HepG2 (cell line): ENCODE results near the gene STAT6. TPM values are rescaled to one million over a fixed set of nuclear protein-coding genes. Genes with fewer than 3 reads are reported as not detected.

Source experiments
- HOXD1 ChIP-seq: sonication (generic); formaldehyde crosslinking; IDR thresholded peaks from 2 replicates; pipeline ENCODE4 v1.5.0; 2020; ENCODE audit warnings: missing genetic modification reagents
- KLF11 ChIP-seq: IDR thresholded peaks from 2 replicates; pipeline ENCODE4 v1.6.1; 2016; ENCODE audit warnings: missing compliant biosample characterization
- KMT2A ChIP-seq: sonication (generic); formaldehyde crosslinking; IDR thresholded peaks from 2 replicates; pipeline ENCODE4 v1.4.0; 2020; ENCODE audit warnings: missing genetic modification reagents
- MBD4 ChIP-seq: IDR thresholded peaks from 2 replicates; pipeline ENCODE4 v1.6.1; 2012; ENCODE audit warnings: low read length, inconsistent platforms, borderline replicate concordance
- MBNL3 ChIP-seq: fragments of 250-450 bp; sonication (Bioruptor Pico); conservative IDR thresholded peaks from 2 replicates; pipeline ENCODE4 v1.8.0; 2022; ENCODE audit warnings: mild to moderate bottlenecking, inconsistent platforms
- NR2C2 ChIP-seq: sonication (generic); formaldehyde crosslinking; IDR thresholded peaks from 2 replicates; pipeline ENCODE4 v1.4.0; 2020; ENCODE audit warnings: missing genetic modification reagents, mild to moderate bottlenecking, moderate library complexity, borderline replicate concordance
- SMAD3 ChIP-seq: sonication (generic); formaldehyde crosslinking; IDR thresholded peaks from 2 replicates; pipeline ENCODE4 v1.4.0; 2020; ENCODE audit warnings: missing genetic modification reagents
- SMARCE1 ChIP-seq: fragments of 450-650 bp; IDR thresholded peaks from 2 replicates; pipeline ENCODE4 v1.6.1; 2017; ENCODE audit warnings: borderline replicate concordance
- SRF ChIP-seq: IDR thresholded peaks from 2 replicates; pipeline ENCODE4 v1.6.1; 2011; ENCODE audit warnings: mild to moderate bottlenecking, low read depth, low read length, moderate library complexity
- ZMYM3 ChIP-seq: sonication (generic); formaldehyde crosslinking; IDR thresholded peaks from 2 replicates; pipeline ENCODE4 v1.5.1; 2020; ENCODE audit warnings: mild to moderate bottlenecking, missing genetic modification reagents
- ZNF652 ChIP-seq: IDR thresholded peaks from 2 replicates; pipeline ENCODE4 v1.6.1; 2016; ENCODE audit warnings: low read depth, borderline replicate concordance
- ZNF781 ChIP-seq: sonication (generic); formaldehyde crosslinking; IDR thresholded peaks from 2 replicates; pipeline ENCODE4 v1.5.1; 2020; ENCODE audit warnings: borderline replicate concordance, mild to moderate bottlenecking, missing genetic modification reagents; ENCODE audit errors: not compliant biosample characterization
- polyA plus RNA-seq, 8 experiments: library from polyadenylated mRNA; depleted of rRNA in 3 of 8; stranded (reverse) in 7 of 8; unstranded in 1 of 8; fragments of >200 nt; fragmentation: Illumina TruSeq in 4 of 8; extraction: Trizol in 4 of 8; gene quantifications; 2 replicates each; pipeline versions ENCODE4 v1.2.1 to v1.2.3, GENCODE V29; 2011 to 2016; ENCODE audit warnings: low read depth in 4 of 8, missing spikeins in 1 of 8, mixed read lengths in 1 of 8; ENCODE audit not compliant: insufficient read depth in 1 of 8
- total RNA-seq, 5 experiments: library from RNA; depleted of rRNA; stranded (reverse); fragments of >200 nt; fragmentation: Illumina TruSeq; extraction: Trizol; gene quantifications; 2 replicates each; pipeline ENCODE4 v1.2.3, GENCODE V29; 2016; ENCODE audit warnings: low read depth in 1 of 5
- TF ChIP-seq, protein P1 (sequence below): sonication (generic); formaldehyde crosslinking; IDR thresholded peaks from 2 replicates; pipeline ENCODE4 v1.8.1; 2023; ENCODE audit warnings: missing genetic modification reagents, mild to moderate bottlenecking, borderline replicate concordance
- TF ChIP-seq, protein P2 (sequence below): sonication (generic); IDR thresholded peaks from 2 replicates; pipeline ENCODE4 v1.6.1; 2016; ENCODE audit warnings: low read depth, borderline replicate concordance
- TF ChIP-seq, protein P3 (sequence below): sonication (generic); formaldehyde crosslinking; IDR thresholded peaks from 2 replicates; pipeline ENCODE4 v1.5.1; 2020; ENCODE audit warnings: missing genetic modification reagents, mild to moderate bottlenecking, borderline replicate concordance
- TF ChIP-seq, protein P4 (sequence below): sonication (generic); formaldehyde crosslinking; IDR thresholded peaks from 2 replicates; pipeline ENCODE4 v1.9.0; 2021; ENCODE audit warnings: missing genetic modification reagents, borderline replicate concordance
- TF ChIP-seq, protein P5 (sequence below): sonication (generic); formaldehyde crosslinking; conservative IDR thresholded peaks from 2 replicates; pipeline ENCODE4 v1.4.0; 2020; ENCODE audit warnings: mild to moderate bottlenecking, missing genetic modification reagents, moderate library complexity
- TF ChIP-seq, protein P6 (sequence below): sonication (generic); formaldehyde crosslinking; IDR thresholded peaks from 2 replicates; pipeline ENCODE4 v1.4.0; 2020; ENCODE audit warnings: mild to moderate bottlenecking, missing genetic modification reagents

Gene STAT6
- total and polyA plus RNA-seq, 2 of the 13 experiments (the other 11 are each of a cell fraction or from before 2014, with no cell fraction given): 28.0 to 62.2 TPM

DNA sequence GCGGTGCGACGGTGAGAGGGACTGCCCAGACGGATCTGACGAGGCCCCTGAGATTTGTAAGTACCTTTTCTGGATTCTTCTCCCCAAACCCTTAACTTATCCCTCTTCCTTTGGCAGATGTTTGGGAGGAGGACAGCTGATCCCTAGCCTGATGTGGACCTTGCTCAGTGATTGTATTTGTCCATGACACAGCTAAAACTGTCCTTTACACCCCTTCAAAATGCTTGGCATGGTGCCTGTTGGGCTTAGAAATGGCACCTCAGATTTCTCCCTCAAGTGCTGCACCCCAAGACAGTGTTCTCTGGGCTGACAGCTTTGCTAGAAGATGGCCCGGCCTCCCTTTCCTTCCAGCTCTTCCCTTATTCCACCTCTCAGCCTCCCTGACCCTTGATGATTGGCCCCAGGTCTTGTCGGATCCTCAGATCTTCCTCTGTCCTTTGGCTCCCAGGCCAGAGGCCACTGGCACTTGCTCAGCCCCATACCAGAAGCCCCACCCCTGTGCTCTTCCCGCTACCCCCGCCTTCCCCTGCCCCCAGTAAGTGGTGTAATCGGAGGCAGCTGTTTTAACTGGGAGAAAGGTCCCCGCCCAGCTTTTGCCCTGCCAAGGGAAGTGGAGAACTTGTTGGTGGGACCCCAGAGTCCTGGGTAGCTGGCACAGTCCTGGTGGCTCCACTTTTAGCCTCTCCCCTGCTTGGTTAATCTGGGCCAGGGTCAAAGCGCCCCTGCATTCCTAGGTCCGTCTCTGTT, 27.5 kb upstream of the STAT6 start (continued):
- TF ChIP-seq, protein P1, sequence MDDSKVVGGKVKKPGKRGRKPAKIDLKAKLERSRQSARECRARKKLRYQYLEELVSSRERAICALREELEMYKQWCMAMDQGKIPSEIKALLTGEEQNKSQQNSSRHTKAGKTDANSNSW: no peak
- TF ChIP-seq, protein P2, sequence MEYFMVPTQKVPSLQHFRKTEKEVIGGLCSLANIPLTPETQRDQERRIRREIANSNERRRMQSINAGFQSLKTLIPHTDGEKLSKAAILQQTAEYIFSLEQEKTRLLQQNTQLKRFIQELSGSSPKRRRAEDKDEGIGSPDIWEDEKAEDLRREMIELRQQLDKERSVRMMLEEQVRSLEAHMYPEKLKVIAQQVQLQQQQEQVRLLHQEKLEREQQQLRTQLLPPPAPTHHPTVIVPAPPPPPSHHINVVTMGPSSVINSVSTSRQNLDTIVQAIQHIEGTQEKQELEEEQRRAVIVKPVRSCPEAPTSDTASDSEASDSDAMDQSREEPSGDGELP: peak; percentile 85
- TF ChIP-seq KLF11 (no peak), ZNF652 (no peak), SRF (no peak), KMT2A (CRISPR knock-in tag) (no peak), SMARCE1 (no peak), MBD4 (no peak), ZMYM3 (CRISPR knock-in tag) (no peak), HOXD1 (CRISPR knock-in tag) (no peak), MBNL3 (CRISPR knock-in tag) (no peak), SMAD3 (0 out of 2 replicates have a peak, but pooled peaks have one; percentile 60), ZNF781 (no peak), NR2C2 (CRISPR knock-in tag) (peak; percentile 62; the same call in 1 of the 2 replicates)
- TF ChIP-seq, protein P3, sequence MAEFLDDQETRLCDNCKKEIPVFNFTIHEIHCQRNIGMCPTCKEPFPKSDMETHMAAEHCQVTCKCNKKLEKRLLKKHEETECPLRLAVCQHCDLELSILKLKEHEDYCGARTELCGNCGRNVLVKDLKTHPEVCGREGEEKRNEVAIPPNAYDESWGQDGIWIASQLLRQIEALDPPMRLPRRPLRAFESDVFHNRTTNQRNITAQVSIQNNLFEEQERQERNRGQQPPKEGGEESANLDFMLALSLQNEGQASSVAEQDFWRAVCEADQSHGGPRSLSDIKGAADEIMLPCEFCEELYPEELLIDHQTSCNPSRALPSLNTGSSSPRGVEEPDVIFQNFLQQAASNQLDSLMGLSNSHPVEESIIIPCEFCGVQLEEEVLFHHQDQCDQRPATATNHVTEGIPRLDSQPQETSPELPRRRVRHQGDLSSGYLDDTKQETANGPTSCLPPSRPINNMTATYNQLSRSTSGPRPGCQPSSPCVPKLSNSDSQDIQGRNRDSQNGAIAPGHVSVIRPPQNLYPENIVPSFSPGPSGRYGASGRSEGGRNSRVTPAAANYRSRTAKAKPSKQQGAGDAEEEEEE (CRISPR knock-in tag): no peak
- TF ChIP-seq, protein P4, sequence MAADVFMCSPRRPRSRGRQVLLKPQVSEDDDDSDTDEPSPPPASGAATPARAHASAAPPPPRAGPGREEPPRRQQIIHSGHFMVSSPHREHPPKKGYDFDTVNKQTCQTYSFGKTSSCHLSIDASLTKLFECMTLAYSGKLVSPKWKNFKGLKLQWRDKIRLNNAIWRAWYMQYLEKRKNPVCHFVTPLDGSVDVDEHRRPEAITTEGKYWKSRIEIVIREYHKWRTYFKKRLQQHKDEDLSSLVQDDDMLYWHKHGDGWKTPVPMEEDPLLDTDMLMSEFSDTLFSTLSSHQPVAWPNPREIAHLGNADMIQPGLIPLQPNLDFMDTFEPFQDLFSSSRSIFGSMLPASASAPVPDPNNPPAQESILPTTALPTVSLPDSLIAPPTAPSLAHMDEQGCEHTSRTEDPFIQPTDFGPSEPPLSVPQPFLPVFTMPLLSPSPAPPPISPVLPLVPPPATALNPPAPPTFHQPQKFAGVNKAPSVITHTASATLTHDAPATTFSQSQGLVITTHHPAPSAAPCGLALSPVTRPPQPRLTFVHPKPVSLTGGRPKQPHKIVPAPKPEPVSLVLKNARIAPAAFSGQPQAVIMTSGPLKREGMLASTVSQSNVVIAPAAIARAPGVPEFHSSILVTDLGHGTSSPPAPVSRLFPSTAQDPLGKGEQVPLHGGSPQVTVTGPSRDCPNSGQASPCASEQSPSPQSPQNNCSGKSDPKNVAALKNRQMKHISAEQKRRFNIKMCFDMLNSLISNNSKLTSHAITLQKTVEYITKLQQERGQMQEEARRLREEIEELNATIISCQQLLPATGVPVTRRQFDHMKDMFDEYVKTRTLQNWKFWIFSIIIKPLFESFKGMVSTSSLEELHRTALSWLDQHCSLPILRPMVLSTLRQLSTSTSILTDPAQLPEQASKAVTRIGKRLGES: no peak
- TF ChIP-seq, protein P5, sequence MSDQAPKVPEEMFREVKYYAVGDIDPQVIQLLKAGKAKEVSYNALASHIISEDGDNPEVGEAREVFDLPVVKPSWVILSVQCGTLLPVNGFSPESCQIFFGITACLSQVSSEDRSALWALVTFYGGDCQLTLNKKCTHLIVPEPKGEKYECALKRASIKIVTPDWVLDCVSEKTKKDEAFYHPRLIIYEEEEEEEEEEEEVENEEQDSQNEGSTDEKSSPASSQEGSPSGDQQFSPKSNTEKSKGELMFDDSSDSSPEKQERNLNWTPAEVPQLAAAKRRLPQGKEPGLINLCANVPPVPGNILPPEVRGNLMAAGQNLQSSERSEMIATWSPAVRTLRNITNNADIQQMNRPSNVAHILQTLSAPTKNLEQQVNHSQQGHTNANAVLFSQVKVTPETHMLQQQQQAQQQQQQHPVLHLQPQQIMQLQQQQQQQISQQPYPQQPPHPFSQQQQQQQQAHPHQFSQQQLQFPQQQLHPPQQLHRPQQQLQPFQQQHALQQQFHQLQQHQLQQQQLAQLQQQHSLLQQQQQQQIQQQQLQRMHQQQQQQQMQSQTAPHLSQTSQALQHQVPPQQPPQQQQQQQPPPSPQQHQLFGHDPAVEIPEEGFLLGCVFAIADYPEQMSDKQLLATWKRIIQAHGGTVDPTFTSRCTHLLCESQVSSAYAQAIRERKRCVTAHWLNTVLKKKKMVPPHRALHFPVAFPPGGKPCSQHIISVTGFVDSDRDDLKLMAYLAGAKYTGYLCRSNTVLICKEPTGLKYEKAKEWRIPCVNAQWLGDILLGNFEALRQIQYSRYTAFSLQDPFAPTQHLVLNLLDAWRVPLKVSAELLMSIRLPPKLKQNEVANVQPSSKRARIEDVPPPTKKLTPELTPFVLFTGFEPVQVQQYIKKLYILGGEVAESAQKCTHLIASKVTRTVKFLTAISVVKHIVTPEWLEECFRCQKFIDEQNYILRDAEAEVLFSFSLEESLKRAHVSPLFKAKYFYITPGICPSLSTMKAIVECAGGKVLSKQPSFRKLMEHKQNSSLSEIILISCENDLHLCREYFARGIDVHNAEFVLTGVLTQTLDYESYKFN (CRISPR knock-in tag): peak; percentile 85
- TF ChIP-seq, protein P6, sequence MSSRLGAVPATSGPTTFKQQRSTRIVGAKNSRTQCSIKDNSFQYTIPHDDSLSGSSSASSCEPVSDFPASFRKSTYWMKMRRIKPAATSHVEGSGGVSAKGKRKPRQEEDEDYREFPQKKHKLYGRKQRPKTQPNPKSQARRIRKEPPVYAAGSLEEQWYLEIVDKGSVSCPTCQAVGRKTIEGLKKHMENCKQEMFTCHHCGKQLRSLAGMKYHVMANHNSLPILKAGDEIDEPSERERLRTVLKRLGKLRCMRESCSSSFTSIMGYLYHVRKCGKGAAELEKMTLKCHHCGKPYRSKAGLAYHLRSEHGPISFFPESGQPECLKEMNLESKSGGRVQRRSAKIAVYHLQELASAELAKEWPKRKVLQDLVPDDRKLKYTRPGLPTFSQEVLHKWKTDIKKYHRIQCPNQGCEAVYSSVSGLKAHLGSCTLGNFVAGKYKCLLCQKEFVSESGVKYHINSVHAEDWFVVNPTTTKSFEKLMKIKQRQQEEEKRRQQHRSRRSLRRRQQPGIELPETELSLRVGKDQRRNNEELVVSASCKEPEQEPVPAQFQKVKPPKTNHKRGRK: no peak
